22Rv1 (cell line): ENCODE data around the gene ZNF33A.

Experiments
- CTCF ChIP-seq: fragments of 450-650 bp; IDR thresholded peaks from 2 replicates; pipeline ENCODE4 v1.5.1; 2017; ENCODE audit warnings: mild to moderate bottlenecking
- ZFX ChIP-seq: fragments of 450-650 bp; IDR thresholded peaks from 2 replicates; pipeline ENCODE4 v1.6.1; 2017; ENCODE audit warnings: antibody characterized with exemption, borderline replicate concordance

GRCh38 chr10:38007551-38007950 lies 2.9 kb upstream of the ZNF33A start:
- TF ChIP-seq CTCF (no peak), ZFX (no peak)
